GM23338 (cell line): ENCODE data around the gene ANTKMT. TPM values are rescaled to one million over a fixed set of nuclear protein-coding genes. Genes with fewer than 3 reads are reported as not detected.

Experiments used
- ATAC-seq: fragments of 200-7000 bp; cut with Tn5 transposase; 3 replicates; pipeline ENCODE4 v1.9.1; 2020
- DNase-seq: peaks from one replicate; pipeline ENCODE4 v3.0.0-alpha.2; 2015; ENCODE audit warnings: low spot score
- H2AFZ ChIP-seq: fragments of 200-600 bp; sonication (generic); 2 replicates; pipeline ENCODE4 v1.8.0; 2016; ENCODE audit warnings: antibody characterized with exemption, mild to moderate bottlenecking, moderate library complexity
- H3F3A ChIP-seq: fragments of 200-600 bp; sonication (generic); replicated peaks from 2 replicates; pipeline ENCODE4 v1.8.0; 2017; ENCODE audit warnings: antibody characterized with exemption, mixed run types, low read depth
- H3K27ac ChIP-seq: fragments of 200-600 bp; sonication (generic); 2 replicates; pipeline ENCODE4 v1.6.1; 2016; ENCODE audit warnings: low read depth
- H3K27me3 ChIP-seq: fragments of 200-600 bp; sonication (generic); 2 replicates; pipeline ENCODE4 v1.8.0; 2016; ENCODE audit warnings: mild to moderate bottlenecking, mixed run types, moderate library complexity; ENCODE audit not compliant: insufficient read depth
- H3K36me3 ChIP-seq: fragments of 200-600 bp; sonication (generic); 2 replicates; pipeline ENCODE4 v1.8.0; 2016; ENCODE audit warnings: mild to moderate bottlenecking; ENCODE audit not compliant: insufficient read depth
- H3K4me1 ChIP-seq: fragments of 200-600 bp; sonication (generic); 2 replicates; pipeline ENCODE4 v1.8.0; 2016; ENCODE audit warnings: mild to moderate bottlenecking, moderate library complexity; ENCODE audit not compliant: insufficient read depth
- H3K4me2 ChIP-seq: fragments of 200-600 bp; sonication (generic); 2 replicates; pipeline ENCODE4 v1.7.1; 2017; ENCODE audit warnings: mixed run types
- H3K4me3 ChIP-seq: fragments of 200-600 bp; sonication (generic); 2 replicates; pipeline ENCODE4 v1.6.1; 2016; ENCODE audit warnings: mixed run types
- H3K79me2 ChIP-seq: fragments of 200-600 bp; sonication (generic); replicated peaks from 2 replicates; pipeline ENCODE4 v1.8.0; 2017; ENCODE audit warnings: mild to moderate bottlenecking; ENCODE audit not compliant: insufficient read depth
- H3K9me2 ChIP-seq: fragments of 200-600 bp; sonication (generic); 2 replicates; pipeline ENCODE4 v1.8.0; 2017; ENCODE audit not compliant: insufficient read depth
- H4K20me1 ChIP-seq: fragments of 200-600 bp; sonication (generic); replicated peaks from 2 replicates; pipeline ENCODE4 v1.8.0; 2017; ENCODE audit warnings: mild to moderate bottlenecking; ENCODE audit not compliant: insufficient read depth
- H3K27ac Mint-ChIP-seq: 2 replicates; pipeline ENCODE4 v1.8.0; 2020; ENCODE audit warnings: inconsistent platforms, mild to moderate bottlenecking, moderate library complexity, mixed read lengths
- H3K27me3 Mint-ChIP-seq: 3 replicates; pipeline ENCODE4 v1.8.0; 2022; ENCODE audit warnings: low read depth, mild to moderate bottlenecking, moderate library complexity, mixed read lengths, inconsistent platforms; ENCODE audit not compliant: insufficient read depth, poor library complexity
- H3K36me3 Mint-ChIP-seq: 3 replicates; pipeline ENCODE4 v1.8.0; 2021; ENCODE audit warnings: low read depth, mild to moderate bottlenecking, inconsistent platforms, moderate library complexity, mixed read lengths
- H3K4me1 Mint-ChIP-seq: 3 replicates; pipeline ENCODE4 v1.8.0; 2020; ENCODE audit warnings: mild to moderate bottlenecking, inconsistent platforms, mixed read lengths
- H3K4me3 Mint-ChIP-seq: 3 replicates; pipeline ENCODE4 v1.8.0; 2021; ENCODE audit warnings: moderate library complexity, mild to moderate bottlenecking, inconsistent platforms, mixed read lengths
- H3K9me3 Mint-ChIP-seq: 3 replicates; pipeline ENCODE4 v1.8.0; 2020; ENCODE audit warnings: moderate library complexity, mild to moderate bottlenecking, inconsistent platforms, mixed read lengths
- CREB1 ChIP-seq: fragments of 250-450 bp; sonication (Bioruptor Pico); IDR thresholded peaks from 2 replicates; pipeline ENCODE4 v1.5.0; 2020; ENCODE audit warnings: low read depth, mild to moderate bottlenecking, moderate library complexity
- CTCF ChIP-seq, 2 experiments: fragments of 200-600 bp in 1 of 2; sonication (generic) in 1 of 2; conservative IDR thresholded peaks; 2 replicates each; pipeline versions ENCODE4 v1.5.1 to v1.6.1; 2016 to 2017; ENCODE audit warnings: antibody characterized with exemption in 2 of 2, low read depth in 2 of 2, mild to moderate bottlenecking in 2 of 2, moderate library complexity in 1 of 2
- EZH2 ChIP-seq: fragments of 200-600 bp; sonication (generic); IDR thresholded peaks from one replicate; pipeline ENCODE4 v1.8.0; 2017; ENCODE audit warnings: antibody characterized with exemption, mild to moderate bottlenecking, low read depth; ENCODE audit not compliant: unreplicated experiment
- EZH2phosphoT487 ChIP-seq: fragments of 200-600 bp; sonication (generic); IDR thresholded peaks from one replicate; pipeline ENCODE4 v1.8.1; 2018; ENCODE audit warnings: antibody characterized with exemption; ENCODE audit not compliant: unreplicated experiment
- POLR2AphosphoS5 ChIP-seq: IDR thresholded peaks from 2 replicates; pipeline ENCODE4 v1.6.1; 2016; ENCODE audit warnings: antibody characterized with exemption, low read depth
- ZNF462 ChIP-seq: fragments of 250-450 bp; sonication (Bioruptor Pico); IDR thresholded peaks from 2 replicates; pipeline ENCODE4 v1.5.0; 2020; ENCODE audit warnings: mild to moderate bottlenecking, moderate library complexity
- polyA plus RNA-seq: library from polyadenylated mRNA; unstranded; fragments of >200 nt; fragmentation: Nextera tagmentation; extraction: Ambion mirVana; gene quantifications from 2 replicates; pipeline ENCODE4 v1.2.1, GENCODE V29; 2016
- total RNA-seq: library from RNA; depleted of rRNA; stranded (reverse); fragments of >200 nt; shearing (Covaris generic); gene quantifications from 2 replicates; pipeline ENCODE4 v1.2.3, GENCODE V29; 2014
- TF ChIP-seq, protein P1 (sequence below): IDR thresholded peaks from one replicate; pipeline ENCODE4 v1.6.1; 2018; ENCODE audit warnings: antibody characterized with exemption; ENCODE audit not compliant: unreplicated experiment

Gene ANTKMT
- total and polyA plus RNA-seq, 2 experiments from 2014 or later: 23.8 to 37.2 TPM

GRCh38 chr16:706189-707061, 14.5 kb upstream of the ANTKMT start:
- no peak overlapping the region for H3K27ac ChIP-seq
- peak; percentile 76 for DNase-seq

DNA sequence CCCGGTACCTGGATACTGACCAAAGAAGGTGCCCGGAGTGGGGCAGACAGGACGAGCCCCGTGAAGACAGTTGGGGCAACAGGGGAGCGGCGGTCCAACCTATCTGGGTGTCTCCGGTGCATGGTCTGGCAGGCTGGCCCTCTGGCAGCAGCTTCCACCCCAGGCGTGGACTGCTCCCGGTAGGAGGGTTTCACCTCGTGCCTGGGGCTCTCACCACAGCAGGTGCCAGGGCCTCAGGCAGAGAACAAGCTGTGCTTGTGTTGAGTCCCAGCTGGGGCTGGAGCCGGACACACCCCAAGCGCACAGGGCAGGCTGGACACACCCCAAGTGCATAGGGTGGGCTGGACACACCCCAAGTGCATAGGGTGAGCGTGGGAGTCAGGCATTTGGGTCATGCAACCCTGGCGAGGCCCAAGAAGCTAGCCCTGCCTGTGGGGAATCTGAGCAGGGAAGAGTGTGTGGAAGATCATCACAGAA, 13.8 kb upstream of the ANTKMT start:
- peaks cover 71% of the 10 kb centered on the region for H3K27me3 ChIP-seq
- peak overlapping the region; percentile 67; the same call in 1 of the 2 replicates for H3K4me3 ChIP-seq
- H3K27ac ChIP-seq: no peak overlapping the region
- Mint-ChIP-seq H3K27ac (no peak overlapping the region), H3K36me3 (no peaks in the 10 kb centered on the region), H3K4me1 (no peaks in the 10 kb centered on the region; the same call in 2 of the 3 replicates), H3K4me3 (peak overlapping the region; percentile 74), H3K9me3 (no peaks in the 10 kb centered on the region), H3K27me3 (peaks cover 63% of the 10 kb centered on the region)
- H3F3A ChIP-seq: 0 out of 2 replicates have a peak, but pooled peaks cover 6% of the 10 kb centered on the region
- H3K4me2 ChIP-seq: peak overlapping the region; percentile 94; the same call in 1 of the 2 replicates
- no peaks in the 10 kb centered on the region for H3K36me3 ChIP-seq
- ATAC-seq (no peak), DNase-seq (no peak)
- no peaks in the 10 kb centered on the region for H3K9me2 ChIP-seq
- H3K4me1 ChIP-seq: no peaks in the 10 kb centered on the region
- H2AFZ ChIP-seq: no peak overlapping the region
- H4K20me1 ChIP-seq: no peaks in the 10 kb centered on the region; the same call in 1 of the 2 replicates
- H3K79me2 ChIP-seq: no peaks in the 10 kb centered on the region
- TF ChIP-seq CREB1 (CRISPR knock-in tag): no peak
- no peak for TF ChIP-seq POLR2AphosphoS5
- TF ChIP-seq CTCF (conservative IDR thresholded peaks at IDR 0.05; ENCODE audit: low read depth in 2 of 2): no peak
- TF ChIP-seq, protein P1, sequence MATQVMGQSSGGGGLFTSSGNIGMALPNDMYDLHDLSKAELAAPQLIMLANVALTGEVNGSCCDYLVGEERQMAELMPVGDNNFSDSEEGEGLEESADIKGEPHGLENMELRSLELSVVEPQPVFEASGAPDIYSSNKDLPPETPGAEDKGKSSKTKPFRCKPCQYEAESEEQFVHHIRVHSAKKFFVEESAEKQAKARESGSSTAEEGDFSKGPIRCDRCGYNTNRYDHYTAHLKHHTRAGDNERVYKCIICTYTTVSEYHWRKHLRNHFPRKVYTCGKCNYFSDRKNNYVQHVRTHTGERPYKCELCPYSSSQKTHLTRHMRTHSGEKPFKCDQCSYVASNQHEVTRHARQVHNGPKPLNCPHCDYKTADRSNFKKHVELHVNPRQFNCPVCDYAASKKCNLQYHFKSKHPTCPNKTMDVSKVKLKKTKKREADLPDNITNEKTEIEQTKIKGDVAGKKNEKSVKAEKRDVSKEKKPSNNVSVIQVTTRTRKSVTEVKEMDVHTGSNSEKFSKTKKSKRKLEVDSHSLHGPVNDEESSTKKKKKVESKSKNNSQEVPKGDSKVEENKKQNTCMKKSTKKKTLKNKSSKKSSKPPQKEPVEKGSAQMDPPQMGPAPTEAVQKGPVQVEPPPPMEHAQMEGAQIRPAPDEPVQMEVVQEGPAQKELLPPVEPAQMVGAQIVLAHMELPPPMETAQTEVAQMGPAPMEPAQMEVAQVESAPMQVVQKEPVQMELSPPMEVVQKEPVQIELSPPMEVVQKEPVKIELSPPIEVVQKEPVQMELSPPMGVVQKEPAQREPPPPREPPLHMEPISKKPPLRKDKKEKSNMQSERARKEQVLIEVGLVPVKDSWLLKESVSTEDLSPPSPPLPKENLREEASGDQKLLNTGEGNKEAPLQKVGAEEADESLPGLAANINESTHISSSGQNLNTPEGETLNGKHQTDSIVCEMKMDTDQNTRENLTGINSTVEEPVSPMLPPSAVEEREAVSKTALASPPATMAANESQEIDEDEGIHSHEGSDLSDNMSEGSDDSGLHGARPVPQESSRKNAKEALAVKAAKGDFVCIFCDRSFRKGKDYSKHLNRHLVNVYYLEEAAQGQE: no peak
- TF ChIP-seq EZH2phosphoT487: no peak
- no peak for TF ChIP-seq ZNF462 (CRISPR knock-in tag)

More at GRCh38 chr16:706189-707061, 14.5 kb upstream of the ANTKMT start:
- H3K79me2 ChIP-seq: no peaks in the 10 kb centered on the region
- Mint-ChIP-seq H3K27me3 (peaks cover 68% of the 10 kb centered on the region), H3K4me3 (peak overlapping the region; percentile 74), H3K4me1 (no peaks in the 10 kb centered on the region; the same call in 2 of the 3 replicates), H3K27ac (no peak overlapping the region), H3K9me3 (no peaks in the 10 kb centered on the region), H3K36me3 (no peaks in the 10 kb centered on the region)
- ATAC-seq: peak; percentile 30
- peak overlapping the region; percentile 94 for H3K4me2 ChIP-seq
- H3K27me3 ChIP-seq: peaks cover 76% of the 10 kb centered on the region
- no peaks in the 10 kb centered on the region for H3K9me2 ChIP-seq
- no peaks in the 10 kb centered on the region; the same call in 1 of the 2 replicates for H4K20me1 ChIP-seq
- peak overlapping the region; percentile 67 for H3K4me3 ChIP-seq
- H3F3A ChIP-seq: 0 out of 2 replicates have a peak, but pooled peaks cover 6% of the 10 kb centered on the region
- TF ChIP-seq CREB1 (CRISPR knock-in tag) (no peak), EZH2phosphoT487 (no peak), EZH2 (peak; percentile 42)
- no peaks in the 10 kb centered on the region for H3K4me1 ChIP-seq
- H3K36me3 ChIP-seq: no peaks in the 10 kb centered on the region
- H2AFZ ChIP-seq: peak overlapping the region; percentile 88; the same call in 1 of the 2 replicates
